GM12801 (cell line): ENCODE data around the gene COX15.

Source experiments
- TF ChIP-seq, protein P1 (sequence below): IDR thresholded peaks from one replicate; pipeline ENCODE4 v1.5.1; 2011; ENCODE audit warnings: control low read depth; ENCODE audit not compliant: insufficient read length; ENCODE audit errors: extremely low read depth

Gene COX15

DNA sequence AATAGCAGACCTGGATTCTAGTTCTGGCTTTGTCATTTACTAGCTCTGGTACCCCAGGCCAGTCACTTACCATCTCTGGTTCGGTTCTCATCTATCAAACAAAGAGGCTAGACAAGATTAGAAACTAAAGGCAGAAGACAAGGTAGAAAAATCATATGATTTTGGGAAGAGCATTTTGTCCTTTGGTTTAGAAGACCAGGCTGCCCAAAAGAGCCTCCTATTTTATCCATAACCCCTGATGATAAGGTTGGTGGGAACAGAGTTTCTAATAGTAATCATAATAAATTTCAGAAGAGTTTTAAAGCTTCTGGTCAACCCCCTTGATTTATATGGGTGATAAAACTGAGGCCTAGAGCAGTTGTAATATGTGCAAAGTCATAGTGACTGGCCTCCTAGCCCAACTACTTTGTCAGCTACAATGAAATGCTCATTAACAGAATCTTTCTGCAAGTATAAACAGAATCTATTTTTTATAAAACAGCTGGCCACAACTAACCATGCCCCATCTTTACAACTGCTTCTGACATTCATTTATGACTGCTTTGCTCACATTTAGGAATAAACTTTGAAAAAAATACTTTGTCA lies 23.4 kb downstream of the COX15 start:
- TF ChIP-seq, protein P1, sequence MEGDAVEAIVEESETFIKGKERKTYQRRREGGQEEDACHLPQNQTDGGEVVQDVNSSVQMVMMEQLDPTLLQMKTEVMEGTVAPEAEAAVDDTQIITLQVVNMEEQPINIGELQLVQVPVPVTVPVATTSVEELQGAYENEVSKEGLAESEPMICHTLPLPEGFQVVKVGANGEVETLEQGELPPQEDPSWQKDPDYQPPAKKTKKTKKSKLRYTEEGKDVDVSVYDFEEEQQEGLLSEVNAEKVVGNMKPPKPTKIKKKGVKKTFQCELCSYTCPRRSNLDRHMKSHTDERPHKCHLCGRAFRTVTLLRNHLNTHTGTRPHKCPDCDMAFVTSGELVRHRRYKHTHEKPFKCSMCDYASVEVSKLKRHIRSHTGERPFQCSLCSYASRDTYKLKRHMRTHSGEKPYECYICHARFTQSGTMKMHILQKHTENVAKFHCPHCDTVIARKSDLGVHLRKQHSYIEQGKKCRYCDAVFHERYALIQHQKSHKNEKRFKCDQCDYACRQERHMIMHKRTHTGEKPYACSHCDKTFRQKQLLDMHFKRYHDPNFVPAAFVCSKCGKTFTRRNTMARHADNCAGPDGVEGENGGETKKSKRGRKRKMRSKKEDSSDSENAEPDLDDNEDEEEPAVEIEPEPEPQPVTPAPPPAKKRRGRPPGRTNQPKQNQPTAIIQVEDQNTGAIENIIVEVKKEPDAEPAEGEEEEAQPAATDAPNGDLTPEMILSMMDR: no peak

DNA sequence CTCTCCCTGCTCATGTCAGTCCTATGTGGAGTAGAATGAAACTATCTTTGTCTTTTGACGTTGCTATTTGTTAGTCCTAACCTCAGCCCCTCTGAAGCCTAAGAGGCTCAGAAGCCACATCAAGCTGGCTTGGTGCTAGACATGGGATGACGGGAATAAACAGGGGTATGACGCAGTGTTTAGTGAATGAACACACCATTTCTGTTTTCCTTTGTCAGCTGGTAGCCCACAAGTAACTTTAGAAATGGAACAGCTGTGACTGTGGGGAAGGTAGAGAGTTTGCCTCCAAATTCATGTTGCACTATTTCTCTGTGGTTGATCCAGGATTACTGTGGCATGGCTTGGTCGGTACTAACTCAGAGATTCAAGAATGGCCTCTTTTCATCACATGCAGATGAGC lies 31.3 kb downstream of the COX15 start:
- TF ChIP-seq, protein P1: no peak

DNA sequence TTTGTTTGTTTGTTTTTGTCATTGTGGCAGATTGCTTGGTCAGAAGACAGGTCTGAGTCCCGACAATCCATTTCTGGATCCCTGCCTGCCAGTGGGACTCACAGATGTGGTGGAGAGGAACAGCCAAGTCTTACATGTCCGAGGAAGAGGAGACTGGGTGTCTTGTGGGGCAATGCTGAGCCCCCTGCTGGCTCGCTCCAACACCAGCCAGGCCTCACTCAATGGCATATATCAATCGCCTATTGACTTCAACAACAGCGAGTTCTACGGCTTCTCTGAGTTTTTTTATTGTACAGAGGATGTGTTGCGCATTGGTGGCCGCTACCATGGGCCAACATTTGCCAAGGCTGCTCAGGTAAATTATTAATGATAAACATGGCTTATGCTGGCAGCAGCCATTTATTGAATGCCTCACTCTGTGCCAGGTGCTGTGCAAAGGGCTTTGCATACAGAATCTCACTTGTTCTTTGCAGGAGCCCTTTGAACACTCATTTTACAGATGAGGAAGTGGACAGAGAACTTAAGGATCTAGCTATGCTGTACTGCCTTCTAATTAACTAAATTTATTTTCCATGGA lies 33.3 kb downstream of the COX15 start:
- TF ChIP-seq, protein P1: no peak

DNA sequence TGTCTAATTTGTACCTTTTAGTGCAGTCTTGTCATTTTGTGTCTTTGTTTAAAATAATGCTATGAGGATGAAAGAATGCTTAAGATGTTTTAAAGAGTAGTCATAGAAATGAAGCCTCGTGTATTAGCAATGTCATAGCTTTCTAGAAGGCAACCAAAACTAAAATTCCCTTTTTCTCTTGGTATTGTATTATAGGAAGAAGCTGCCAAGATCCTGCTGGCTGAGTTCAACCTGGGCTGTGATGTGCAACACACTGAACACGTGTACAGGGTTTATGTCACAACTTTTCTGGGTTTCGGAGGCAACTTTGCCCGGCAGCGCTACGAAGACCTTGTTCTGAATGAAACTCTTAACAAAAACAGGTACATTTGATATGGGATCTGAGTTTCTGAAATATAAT lies 36.2 kb downstream of the COX15 start:
- TF ChIP-seq, protein P1: no peak

DNA sequence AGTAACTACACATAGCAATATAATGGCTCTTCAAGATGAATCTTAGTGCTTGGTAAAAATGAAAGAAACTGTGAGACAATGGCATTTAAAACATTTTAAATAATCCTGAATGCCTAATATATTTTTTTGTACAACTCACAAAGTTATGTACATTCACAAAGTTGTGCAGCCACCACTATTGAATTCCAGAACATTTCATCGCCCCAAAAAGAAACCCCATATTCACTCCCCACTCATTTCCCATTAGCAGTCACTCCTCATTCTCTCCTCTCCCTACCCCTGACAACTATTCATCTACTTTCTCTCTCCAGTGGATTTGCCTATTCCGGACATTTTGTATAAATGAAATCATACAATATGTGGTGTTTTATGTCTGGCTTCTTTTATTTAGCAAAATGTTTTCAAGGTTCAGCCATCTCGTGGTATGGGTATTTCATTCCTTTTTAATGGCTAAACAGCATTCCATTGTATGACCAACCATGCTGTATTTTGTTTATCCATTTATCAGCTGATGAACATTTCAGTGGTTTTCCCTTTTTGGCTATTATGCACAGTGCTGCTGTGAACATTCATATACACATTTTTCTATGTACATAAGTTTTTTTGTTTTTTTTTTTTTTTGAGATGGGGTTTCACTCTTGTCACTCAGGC lies 37.9 kb downstream of the COX15 start:
- TF ChIP-seq, protein P1: no peak

DNA sequence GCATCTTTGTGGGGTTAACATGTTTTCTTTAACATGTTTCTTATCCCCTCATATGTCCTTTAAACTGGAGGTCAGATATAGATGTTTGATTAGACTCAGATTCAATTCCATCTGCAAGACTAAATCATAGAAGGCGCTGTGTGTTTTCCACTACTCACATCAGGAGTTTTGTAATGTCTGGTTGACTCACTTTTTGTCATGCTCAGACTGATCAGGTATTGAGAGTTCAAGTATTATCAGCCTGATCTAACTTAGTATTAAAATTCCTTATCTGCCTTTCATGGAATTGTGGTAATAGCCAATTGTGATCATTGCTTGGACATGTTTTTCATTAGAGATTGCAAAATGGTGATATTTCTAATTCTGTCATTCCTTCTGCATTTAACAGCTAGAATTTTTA lies 42.5 kb downstream of the COX15 start:
- TF ChIP-seq, protein P1: no peak

DNA sequence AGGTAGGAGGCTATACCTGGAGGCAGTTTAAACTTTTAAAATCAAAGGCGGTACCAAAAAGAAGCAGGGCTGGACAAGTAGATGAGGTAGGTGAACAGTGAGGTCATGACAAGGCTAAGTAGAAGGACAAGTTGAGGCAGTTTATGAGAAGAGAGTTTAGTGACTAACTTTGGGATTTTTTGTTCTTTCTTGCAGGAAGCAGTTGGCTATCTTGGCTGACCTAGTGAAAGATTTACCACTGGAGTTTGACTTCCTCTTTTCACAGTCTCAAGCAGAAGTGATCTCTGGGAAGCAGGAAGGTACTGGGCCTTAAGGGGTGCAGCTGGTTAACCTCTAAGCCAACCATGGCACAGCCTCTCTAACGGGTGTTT lies 46.3 kb downstream of the COX15 start:
- TF ChIP-seq, protein P1: no peak
